WERI-Rb-1 (cell line): Measurements from ENCODE around the gene PRPH.

Experiments used
- DNase-seq: peaks from one replicate; pipeline ENCODE4 v3.0.0-alpha.2; 2020
- H3K27ac ChIP-seq: fragments of 250-450 bp; sonication (Bioruptor Pico); 2 replicates; pipeline ENCODE4 v1.5.1; 2020; ENCODE audit warnings: mild to moderate bottlenecking, moderate library complexity
- H3K27me3 ChIP-seq: fragments of 250-450 bp; sonication (Bioruptor Pico); 2 replicates; pipeline ENCODE4 v1.5.1; 2021; ENCODE audit warnings: mild to moderate bottlenecking, low read depth, moderate library complexity; ENCODE audit not compliant: insufficient read depth, severe bottlenecking
- H3K36me3 ChIP-seq: fragments of 250-450 bp; sonication (Bioruptor Pico); 2 replicates; pipeline ENCODE4 v1.5.1; 2020; ENCODE audit warnings: mild to moderate bottlenecking, moderate library complexity
- H3K4me3 ChIP-seq: 2 replicates; pipeline ENCODE4 v1.5.1; 2011; ENCODE audit warnings: low read depth, mild to moderate bottlenecking, control low read depth, low read length
- H3K9me3 ChIP-seq: fragments of 250-450 bp; sonication (Bioruptor Pico); 2 replicates; pipeline ENCODE4 v1.5.1; 2021; ENCODE audit warnings: mild to moderate bottlenecking, moderate library complexity; ENCODE audit not compliant: severe bottlenecking
- CTCF ChIP-seq: IDR thresholded peaks from 2 replicates; pipeline ENCODE4 v1.5.1; 2011; ENCODE audit warnings: low read depth, mild to moderate bottlenecking, control low read depth, inconsistent platforms, low read length

Gene PRPH

GRCh38 chr12:49328816-49329215 lies 33.9 kb downstream of the PRPH start:
- TF ChIP-seq CTCF, result no peak
- no peak for DNase-seq
- Histone ChIP-seq H3K4me3 (no peak overlapping the region), H3K27me3 (no peaks in the 10 kb centered on the region), H3K27ac (no peak overlapping the region), H3K36me3 (peaks cover 54% of the 10 kb centered on the region), H3K9me3 (no peaks in the 10 kb centered on the region)

DNA sequence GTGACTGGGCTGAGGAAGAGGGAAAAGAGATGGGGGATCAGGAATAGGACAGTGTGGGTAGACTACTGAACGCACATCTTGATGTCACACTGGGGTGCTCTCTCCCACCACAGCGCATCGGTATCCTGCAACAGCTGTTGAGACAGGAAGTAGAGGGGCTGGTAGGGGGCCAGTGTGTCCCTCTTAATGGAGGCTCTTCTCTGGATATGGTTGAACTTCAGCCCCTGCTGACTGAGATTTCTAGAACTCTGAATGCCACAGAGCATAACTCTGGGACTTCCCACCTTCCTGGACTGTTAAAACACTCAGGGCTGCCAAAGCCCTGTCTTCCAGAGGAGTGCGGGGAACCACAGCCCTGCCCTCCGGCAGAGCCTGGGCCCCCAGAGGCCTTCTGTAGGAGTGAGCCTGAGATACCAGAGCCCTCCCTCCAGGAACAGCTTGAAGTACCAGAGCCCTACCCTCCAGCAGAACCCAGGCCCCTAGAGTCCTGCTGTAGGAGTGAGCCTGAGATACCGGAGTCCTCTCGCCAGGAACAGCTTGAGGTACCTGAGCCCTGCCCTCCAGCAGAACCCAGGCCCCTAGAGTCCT lies 35.2 kb downstream of the PRPH start:
- no peaks in the 10 kb centered on the region for H3K27me3 ChIP-seq
- no peak overlapping the region for H3K4me3 ChIP-seq
- H3K9me3 ChIP-seq, result no peaks in the 10 kb centered on the region
- peaks cover 49% of the 10 kb centered on the region for H3K36me3 ChIP-seq
- no peak for DNase-seq
- TF ChIP-seq CTCF, result no peak
- no peak overlapping the region for H3K27ac ChIP-seq

GRCh38 chr12:49330631-49331379 lies 35.9 kb downstream of the PRPH start:
- Histone ChIP-seq H3K27me3 (no peaks in the 10 kb centered on the region), H3K4me3 (no peak overlapping the region), H3K9me3 (no peaks in the 10 kb centered on the region), H3K27ac (no peak overlapping the region), H3K36me3 (peaks cover 43% of the 10 kb centered on the region)
- no peak for DNase-seq
- TF ChIP-seq CTCF, result no peak

DNA sequence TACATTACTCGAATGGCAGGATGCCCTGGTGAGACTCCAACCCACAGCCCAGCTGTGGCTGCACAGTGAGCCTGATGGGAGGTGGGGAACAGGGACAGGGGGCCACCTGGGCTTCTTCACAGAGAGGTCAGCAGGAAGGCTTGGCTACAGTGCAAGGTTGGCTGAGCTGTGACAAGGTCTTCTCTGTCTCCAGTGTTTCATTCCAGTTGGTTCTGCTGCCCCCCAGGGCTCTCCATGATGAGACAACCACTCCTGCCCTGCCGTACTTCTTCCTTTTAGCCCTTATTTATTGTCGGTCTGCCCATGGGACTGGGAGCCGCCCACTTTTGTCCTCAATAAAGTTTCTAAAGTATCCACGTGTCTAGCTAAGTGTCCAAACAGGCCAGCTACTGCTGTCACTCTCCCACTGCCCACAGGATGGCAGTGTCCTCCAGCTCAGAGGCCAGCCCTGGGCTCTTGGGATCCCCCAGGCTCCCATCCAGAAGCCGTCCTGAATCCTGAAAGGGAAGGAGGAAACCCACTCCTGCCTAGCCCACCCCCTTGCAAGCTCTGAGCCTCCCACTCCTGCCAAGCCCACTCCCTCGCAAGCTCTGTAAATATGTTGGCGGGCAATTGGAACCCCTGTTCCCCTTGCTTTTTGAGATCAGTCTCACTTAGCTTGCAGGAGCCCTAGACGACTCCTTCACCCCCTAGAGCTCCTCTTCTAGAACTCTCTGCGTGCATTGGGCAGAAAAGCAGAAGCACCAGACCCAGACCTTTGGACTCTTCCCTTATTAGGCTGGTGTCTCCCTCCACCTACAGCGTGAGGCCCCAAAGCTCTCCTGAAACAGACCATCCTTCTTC lies 36.7 kb downstream of the PRPH start:
- peak; percentile 68 for DNase-seq
- H3K4me3 ChIP-seq, result no peak overlapping the region
- H3K27ac ChIP-seq, result no peak overlapping the region

DNA sequence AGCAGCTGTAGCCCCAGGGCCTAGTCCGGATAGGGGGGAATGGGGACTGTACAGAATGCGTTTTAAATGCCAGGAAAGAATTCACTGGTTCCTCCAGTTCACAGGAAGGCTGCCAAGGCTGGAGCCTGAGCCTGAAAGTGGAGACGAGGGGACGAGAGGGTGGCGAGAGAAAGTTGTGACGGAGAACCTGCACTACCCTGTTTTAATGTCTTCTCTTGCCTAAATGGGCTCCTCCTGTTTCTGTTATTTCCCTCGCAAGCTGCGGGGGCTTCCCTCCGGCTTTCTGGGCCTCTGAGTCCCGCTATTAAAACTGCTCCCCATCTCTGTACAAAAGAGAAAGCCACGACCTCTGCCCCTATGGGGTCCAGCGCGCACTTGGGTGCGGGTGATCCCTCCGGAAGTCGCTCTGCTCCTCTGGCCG lies 37.5 kb downstream of the PRPH start:
- no peak for TF ChIP-seq CTCF
- DNase-seq, result no peak
- peaks cover 7% of the 10 kb centered on the region for H3K27me3 ChIP-seq
- H3K9me3 ChIP-seq, result no peaks in the 10 kb centered on the region
- H3K4me3 ChIP-seq, result no peak overlapping the region
- H3K36me3 ChIP-seq, result peaks cover 27% of the 10 kb centered on the region
- H3K27ac ChIP-seq, result no peak overlapping the region

More for the DNA sequence above, 36.7 kb downstream of the PRPH start:
- peak; percentile 84 for TF ChIP-seq CTCF
- no peaks in the 10 kb centered on the region for H3K9me3 ChIP-seq
- H3K36me3 ChIP-seq, result peaks cover 35% of the 10 kb centered on the region
- peaks cover 4% of the 10 kb centered on the region for H3K27me3 ChIP-seq
